IMR-90 (cell line): Measurements from ENCODE around the gene GIPC3. TPM values are rescaled to one million over a fixed set of nuclear protein-coding genes. Genes with fewer than 3 reads are reported as not detected.

Experiments
- ATAC-seq: fragments of 200-7000 bp; cut with Tn5 transposase; 2 replicates; pipeline ENCODE4 v1.9.1; 2020; ENCODE audit warnings: low read depth, mild to moderate bottlenecking, moderate library complexity
- Bru-seq: library from RNA; stranded (reverse); fragments of 400-500 nt; gene quantifications from one replicate; lab custom pipeline; 2021; lab: Mats Ljungman, UMichigan
- BruChase-seq, 2 experiments: library from RNA; stranded (reverse); fragments of 400-500 nt; gene quantifications; one replicate each; lab custom pipeline; 2021; lab: Mats Ljungman, UMichigan
- BruUV-seq: library from RNA; stranded (reverse); fragments of 400-500 nt; replicated peaks from 2 replicates; lab custom pipeline; 2021; lab: Mats Ljungman, UMichigan
- CTCF ChIA-PET: fragments of 300-600 bp; formaldehyde crosslinking; extraction: SDS; loops from one replicate; lab custom pipeline; 2021; ENCODE audit warnings: antibody characterized with exemption; lab: Yijun Ruan, JAX
- POLR2A ChIA-PET: fragments of 300-600 bp; sonication (Branson Sonifier 250); formaldehyde crosslinking; loops from one replicate; lab custom pipeline; 2022; ENCODE audit warnings: antibody characterized with exemption; ENCODE audit not compliant: unreplicated experiment; lab: Charles Lee
- DNase-seq: peaks from one replicate; pipeline ENCODE4 v3.0.0; 2013
- H2AFZ ChIP-seq: replicated peaks from 2 replicates; pipeline ENCODE3; 2013; ENCODE audit warnings: low read length, mild to moderate bottlenecking; ENCODE audit not compliant: poor library complexity
- H2AK5ac ChIP-seq: 2 replicates; pipeline ENCODE4 v1.6.1; 2013; ENCODE audit warnings: low read depth, low read length, inconsistent platforms
- H2AK9ac ChIP-seq: replicated peaks from 2 replicates; pipeline ENCODE3; 2013; ENCODE audit warnings: mild to moderate bottlenecking, low read depth, low read length, moderate library complexity; ENCODE audit not compliant: poor library complexity
- H2BK120ac ChIP-seq: 2 replicates; pipeline ENCODE4 v1.6.1; 2013; ENCODE audit warnings: low read depth, low read length, inconsistent platforms
- H2BK15ac ChIP-seq: 3 replicates; pipeline ENCODE4 v1.6.1; 2013; ENCODE audit warnings: low read depth, low read length, inconsistent platforms
- H2BK20ac ChIP-seq: 2 replicates; pipeline ENCODE4 v1.6.1; 2013; ENCODE audit warnings: low read depth, mild to moderate bottlenecking, inconsistent platforms, low read length, moderate library complexity
- H2BK5ac ChIP-seq: 2 replicates; pipeline ENCODE4 v1.6.1; 2013; ENCODE audit warnings: mild to moderate bottlenecking, low read depth, low read length, inconsistent platforms; ENCODE audit not compliant: poor library complexity, severe bottlenecking
- H3K14ac ChIP-seq: replicated peaks from 2 replicates; pipeline ENCODE4 v1.6.1; 2013; ENCODE audit warnings: low read depth, low read length, inconsistent platforms
- H3K18ac ChIP-seq: 2 replicates; pipeline ENCODE4 v1.6.1; 2013; ENCODE audit warnings: low read depth, low read length, control low read depth
- H3K23ac ChIP-seq: 2 replicates; pipeline ENCODE4 v1.6.1; 2013; ENCODE audit warnings: low read depth, low read length, inconsistent platforms
- H3K27ac ChIP-seq: 2 replicates; pipeline ENCODE4 v1.5.1; 2013; ENCODE audit warnings: mild to moderate bottlenecking, control low read depth, low read length; ENCODE audit not compliant: insufficient read depth
- H3K27me3 ChIP-seq: 2 replicates; pipeline ENCODE4 v1.6.1; 2013; ENCODE audit warnings: low read length; ENCODE audit not compliant: control insufficient read depth, insufficient read depth
- H3K36me3 ChIP-seq: 2 replicates; pipeline ENCODE4 v1.6.1; 2013; ENCODE audit warnings: low read length, mixed read lengths; ENCODE audit not compliant: control insufficient read depth, insufficient read depth
- H3K4ac ChIP-seq: 2 replicates; pipeline ENCODE4 v1.6.1; 2013; ENCODE audit warnings: low read depth, low read length, inconsistent platforms
- H3K4me1 ChIP-seq: 2 replicates; pipeline ENCODE4 v1.6.1; 2013; ENCODE audit warnings: low read length, mixed read lengths; ENCODE audit not compliant: control insufficient read depth, insufficient read depth
- H3K4me2 ChIP-seq: 2 replicates; pipeline ENCODE4 v1.6.1; 2013; ENCODE audit warnings: low read depth, mild to moderate bottlenecking, control low read depth, low read length, moderate library complexity
- H3K4me3 ChIP-seq: 2 replicates; pipeline ENCODE4 v1.5.1; 2013; ENCODE audit warnings: low read depth, mild to moderate bottlenecking, control low read depth, low read length, moderate library complexity; ENCODE audit not compliant: insufficient read depth
- H3K56ac ChIP-seq: 2 replicates; pipeline ENCODE4 v1.6.1; 2013; ENCODE audit warnings: low read length, inconsistent platforms; ENCODE audit not compliant: insufficient read depth; ENCODE audit errors: extremely low read depth
- H3K79me1 ChIP-seq, 2 experiments: 2 replicates each; pipeline ENCODE4 v1.6.1; 2013; ENCODE audit warnings: low read length in 2 of 2, inconsistent platforms in 1 of 2, low read depth in 1 of 2
- H3K9ac ChIP-seq: 2 replicates; pipeline ENCODE4 v1.6.1; 2013; ENCODE audit warnings: low read depth, low read length, control low read depth
- H3K9me1 ChIP-seq: 2 replicates; pipeline ENCODE4 v1.6.1; 2013; ENCODE audit warnings: low read length, inconsistent platforms; ENCODE audit not compliant: insufficient read depth
- H3K9me3 ChIP-seq: 2 replicates; pipeline ENCODE4 v1.6.1; 2013; ENCODE audit warnings: low read length; ENCODE audit not compliant: control insufficient read depth, insufficient read depth
- H4K20me1 ChIP-seq: 2 replicates; pipeline ENCODE4 v1.6.1; 2013; ENCODE audit warnings: low read length, inconsistent platforms; ENCODE audit not compliant: insufficient read depth
- H4K5ac ChIP-seq: 2 replicates; pipeline ENCODE4 v1.6.1; 2013; ENCODE audit warnings: mild to moderate bottlenecking, low read depth, low read length, control low read depth
- H4K8ac ChIP-seq, 2 experiments: 2 replicates each; pipeline ENCODE4 v1.6.1; 2013; ENCODE audit warnings: low read depth in 2 of 2, low read length in 2 of 2, control low read depth in 1 of 2, inconsistent platforms in 1 of 2
- H4K91ac ChIP-seq: 2 replicates; pipeline ENCODE4 v1.6.1; 2013; ENCODE audit warnings: low read depth, low read length, inconsistent platforms; ENCODE audit not compliant: insufficient read depth
- BHLHE40 ChIP-seq: fragments of 150-350 bp; IDR thresholded peaks from 2 replicates; pipeline ENCODE4 v1.6.1; 2016; ENCODE audit warnings: mild to moderate bottlenecking, low read depth, low read length
- CEBPB ChIP-seq: IDR thresholded peaks from 2 replicates; pipeline ENCODE4 v1.6.1; 2012; ENCODE audit warnings: low read depth, low read length, improper control_type of control experiment
- CHD1 ChIP-seq: IDR thresholded peaks from 2 replicates; pipeline ENCODE4 v1.6.1; 2012; ENCODE audit warnings: low read depth, low read length, improper control_type of control experiment
- CTCF ChIP-seq: conservative IDR thresholded peaks from 2 replicates; pipeline ENCODE4 v1.5.1; 2012; ENCODE audit warnings: mild to moderate bottlenecking, low read depth, low read length, improper control_type of control experiment
- MAZ ChIP-seq: IDR thresholded peaks from 2 replicates; pipeline ENCODE4 v1.6.1; 2012; ENCODE audit warnings: low read depth, mild to moderate bottlenecking, low read length, improper control_type of control experiment, moderate library complexity, borderline replicate concordance
- MXI1 ChIP-seq: IDR thresholded peaks from 2 replicates; pipeline ENCODE4 v1.6.1; 2012; ENCODE audit warnings: low read depth, mild to moderate bottlenecking, low read length, moderate library complexity, borderline replicate concordance
- POLR2A ChIP-seq: IDR thresholded peaks from 2 replicates; pipeline ENCODE4 v1.6.1; 2012; ENCODE audit warnings: mild to moderate bottlenecking, low read depth, low read length
- RAD21 ChIP-seq: IDR thresholded peaks from 2 replicates; pipeline ENCODE4 v1.6.1; 2012; ENCODE audit warnings: low read length, improper control_type of control experiment
- RCOR1 ChIP-seq: IDR thresholded peaks from 2 replicates; pipeline ENCODE4 v1.6.1; 2012; ENCODE audit warnings: mild to moderate bottlenecking, low read length, improper control_type of control experiment; ENCODE audit not compliant: insufficient replicate concordance
- RFX5 ChIP-seq: IDR thresholded peaks from 2 replicates; pipeline ENCODE4 v1.8.0; 2012; ENCODE audit warnings: low read depth, mild to moderate bottlenecking, low read length, moderate library complexity
- SMC3 ChIP-seq: fragments of 150-350 bp; IDR thresholded peaks from 2 replicates; pipeline ENCODE4 v1.6.1; 2016; ENCODE audit warnings: low read depth, mild to moderate bottlenecking, antibody characterized with exemption, low read length, moderate library complexity
- USF2 ChIP-seq: fragments of 150-350 bp; IDR thresholded peaks from 2 replicates; pipeline ENCODE4 v1.6.1; 2017; ENCODE audit warnings: mild to moderate bottlenecking, antibody characterized with exemption, low read length, low read depth
- WGBS, 2 experiments: methylation state at CpG; one replicate each; pipeline versions ENCODE4 v1.1.5 to v1.1.7; 2013; ENCODE audit warnings: missing lambda C conversion rate in 2 of 2; ENCODE audit not compliant: insufficient read length in 1 of 2; ENCODE audit errors: extremely low coverage in 2 of 2; 5-methylcytosine and 5-hydroxymethylcytosine counted together
- dilution Hi-C: fragments of 300-500 bp; cut with HindIII; formaldehyde crosslinking; loops from one replicate; pipeline ENCODE4 v1.14.3; 2018; ENCODE audit warnings: low sequenced_read_pairs; ENCODE audit not compliant: unreplicated experiment
- in situ Hi-C: fragments of 300-500 bp; cut with MboI; formaldehyde crosslinking; loops from 3 replicates; pipeline ENCODE4 v1.14.3; 2019; ENCODE audit warnings: low sequenced_read_pairs, inconsistent platforms, mixed read lengths
- intact Hi-C: fragments of 100-400 bp; cut with micrococcal nuclease; formaldehyde crosslinking; loops from 2 replicates; pipeline ENCODE4 v1.10.0; 2022
- long read RNA-seq: library from polyadenylated mRNA; unstranded; transcript quantifications from one replicate; pipeline ENCODE4 v2.0.0, GENCODE V29; 2021; ENCODE audit not compliant: unreplicated experiment
- polyA plus RNA-seq, 3 experiments: library from polyadenylated mRNA; depleted of rRNA; stranded (reverse); fragments of >200 nt; gene quantifications; 2 replicates each; pipeline ENCODE4 v1.2.3, GENCODE V29; 2012; ENCODE audit warnings: low replicate concordance in 1 of 3
- total RNA-seq: library from RNA; depleted of rRNA; stranded (reverse); fragments of >200 nt; gene quantifications from 2 replicates; pipeline ENCODE4 v1.2.3, GENCODE V29; 2012; rRNA removed

Gene GIPC3
- total RNA-seq (under 0.01 TPM in 2 replicates), polyA plus RNA-seq (2012; rRNA removed) (0.36 and 0.42 TPM in 2 replicates), Bru-seq, nascent RNA (percentile 13 among the genes with signal in this experiment), BruChase-seq, experiment 1, labeled RNA remaining after a 6-hour chase (percentile 21 among the genes with signal in this experiment), BruChase-seq, experiment 2, labeled RNA remaining after a 2-hour chase (percentile 18 among the genes with signal in this experiment)
- polyA plus RNA-seq (2012; cell fraction: cytosol; rRNA removed), result 0.15 and 0.29 TPM in 2 replicates
- 2.3 and 2.5 TPM in 2 replicates for polyA plus RNA-seq (2012; cell fraction: nucleus; rRNA removed; ENCODE audit: low replicate concordance)
- long read RNA-seq, result 0 reads

GRCh38 chr19:3585301-3586126, at the start of gene GIPC3:
GIPC3 (plus strand) TSS chr19:3585478; CDS start chr19:3585598, 120 bp downstream.
- Histone ChIP-seq H2AK9ac (peak within 1 kb of the TSS; percentile 50), H2BK120ac (no peak within 1 kb of the TSS), H3K9me1 (0 out of 2 replicates have a peak, but pooled peaks cover 3% of the 10 kb centered on the region), H4K20me1 (peaks cover 2% of the 10 kb centered on the region; the same call in 1 of the 2 replicates), H3K4me2 (peak within 1 kb of the TSS; percentile 42; the same call in 1 of the 2 replicates), H3K36me3 (no peaks in the 10 kb centered on the region), H2BK20ac (no peak within 1 kb of the TSS), H3K27ac (no peak within 1 kb of the TSS), H4K91ac (no peak within 1 kb of the TSS), H2BK5ac (no peak within 1 kb of the TSS), H3K18ac (no peak within 1 kb of the TSS), H3K4ac (no peak within 1 kb of the TSS), H3K9ac (no peak within 1 kb of the TSS), H2AFZ (peak within 1 kb of the TSS; percentile 77), H3K4me3 (peak within 1 kb of the TSS; percentile 27), H4K8ac (0 out of 4 replicates have a peak within 1 kb of the TSS, but pooled peaks of 1 of the 2 experiments have one; percentile 16), H3K14ac (no peak within 1 kb of the TSS), H3K56ac (no peak within 1 kb of the TSS), H4K5ac (no peak within 1 kb of the TSS), H3K27me3 (peaks cover 11% of the 10 kb centered on the region), H3K79me1 (no peaks in the 10 kb centered on the region), H3K4me1 (peaks cover 4% of the 10 kb centered on the region), H2BK15ac (no peak within 1 kb of the TSS), H3K9me3 (no peaks in the 10 kb centered on the region), H3K23ac (no peak within 1 kb of the TSS), H2AK5ac (no peak within 1 kb of the TSS)
- DNase-seq (no peak), ATAC-seq (no peak)
- in situ Hi-C loops (no loop called here), intact Hi-C loops (no loop called here), dilution Hi-C loops (no loop called here)
- WGBS, 2 experiments, result 7% methylated on average over 24 of the region's 84 CpGs; no CpG with 5 or more reads in 1 of the 2 experiments
- POLR2A ChIA-PET, result no interaction called here
- BruUV-seq, result no TSS peak
- CTCF ChIA-PET, result no interaction called here
- TF ChIP-seq CHD1 (no peak), USF2 (no peak), BHLHE40 (no peak), RCOR1 (no peak), CTCF (no peak), RFX5 (no peak), MXI1 (no peak), RAD21 (no peak), POLR2A (no peak), SMC3 (no peak), MAZ (no peak), CEBPB (no peak)
